Adipocyte (in vitro differentiated cells): ENCODE measurements around the gene KCTD20.

Experiments
- DNase-seq: peaks from one replicate; pipeline ENCODE4 v3.0.0-alpha.2; 2015; ENCODE audit warnings: low read depth
- H3K27me3 ChIP-seq: replicated peaks from 2 replicates; pipeline ENCODE4 v1.7.0; 2013; ENCODE audit warnings: mild to moderate bottlenecking, low read length, moderate library complexity; ENCODE audit not compliant: control insufficient read depth, insufficient read depth
- H3K36me3 ChIP-seq: 2 replicates; pipeline ENCODE4 v1.7.0; 2013; ENCODE audit warnings: low read length, mild to moderate bottlenecking, moderate library complexity; ENCODE audit not compliant: control insufficient read depth, insufficient read depth, severe bottlenecking
- H3K4me1 ChIP-seq: 2 replicates; pipeline ENCODE4 v1.7.0; 2013; ENCODE audit warnings: mild to moderate bottlenecking, low read length, moderate library complexity; ENCODE audit not compliant: control insufficient read depth, insufficient read depth
- H3K4me3 ChIP-seq: 2 replicates; pipeline ENCODE4 v1.7.0; 2013; ENCODE audit warnings: mild to moderate bottlenecking, low read length, moderate library complexity
- H3K9ac ChIP-seq: 2 replicates; pipeline ENCODE4 v1.7.0; 2013; ENCODE audit warnings: mild to moderate bottlenecking, low read length, moderate library complexity
- H3K9me3 ChIP-seq: 2 replicates; pipeline ENCODE4 v1.7.0; 2013; ENCODE audit warnings: mild to moderate bottlenecking, low read length, moderate library complexity; ENCODE audit not compliant: control insufficient read depth

Gene KCTD20

GRCh38 chr6:36423101-36423824 is 19.5 kb upstream of the KCTD20 start:
- Histone ChIP-seq H3K4me1 (peaks cover 28% of the 10 kb centered on the region), H3K27me3 (no peaks in the 10 kb centered on the region), H3K9ac (peak overlapping the region; percentile 90), H3K4me3 (peak overlapping the region; percentile 93), H3K9me3 (no peaks in the 10 kb centered on the region), H3K36me3 (no peaks in the 10 kb centered on the region)
- DNase-seq: peak; percentile 100

GRCh38 chr6:36426622-36427021 is 16.2 kb upstream of the KCTD20 start:
- H3K4me1 ChIP-seq: peaks cover 14% of the 10 kb centered on the region
- no peak for DNase-seq
- H3K9me3 ChIP-seq: no peaks in the 10 kb centered on the region
- H3K4me3 ChIP-seq: no peak overlapping the region
- no peak overlapping the region for H3K9ac ChIP-seq
- H3K36me3 ChIP-seq: no peaks in the 10 kb centered on the region
- H3K27me3 ChIP-seq: no peaks in the 10 kb centered on the region

- no peak for DNase-seq
- H3K4me1 ChIP-seq: peaks cover 7% of the 10 kb centered on the region
- no peaks in the 10 kb centered on the region for H3K27me3 ChIP-seq
- H3K36me3 ChIP-seq: no peaks in the 10 kb centered on the region
- no peaks in the 10 kb centered on the region for H3K9me3 ChIP-seq
- no peak overlapping the region for H3K9ac ChIP-seq
- no peak overlapping the region for H3K4me3 ChIP-seq
These were observed 13.9 kb upstream of the KCTD20 start for GRCh38 chr6:36428911-36429310.

GRCh38 chr6:36430351-36430750 is 12.4 kb upstream of the KCTD20 start:
- no peak for DNase-seq
- H3K9ac ChIP-seq: no peak overlapping the region
- no peaks in the 10 kb centered on the region for H3K36me3 ChIP-seq
- H3K9me3 ChIP-seq: no peaks in the 10 kb centered on the region
- peaks cover 7% of the 10 kb centered on the region for H3K4me1 ChIP-seq
- no peaks in the 10 kb centered on the region for H3K27me3 ChIP-seq
- H3K4me3 ChIP-seq: no peak overlapping the region

GRCh38 chr6:36431197-36431596 is 11.6 kb upstream of the KCTD20 start:
- H3K9ac ChIP-seq: no peak overlapping the region
- no peaks in the 10 kb centered on the region for H3K27me3 ChIP-seq
- DNase-seq: no peak
- H3K9me3 ChIP-seq: no peaks in the 10 kb centered on the region
- H3K36me3 ChIP-seq: no peaks in the 10 kb centered on the region
- no peak overlapping the region for H3K4me3 ChIP-seq
- H3K4me1 ChIP-seq: peaks cover 9% of the 10 kb centered on the region

- peak; percentile 34 for DNase-seq
- Histone ChIP-seq H3K4me3 (no peak overlapping the region), H3K36me3 (no peaks in the 10 kb centered on the region), H3K9ac (peak overlapping the region; percentile 48), H3K27me3 (no peaks in the 10 kb centered on the region), H3K4me1 (peaks cover 18% of the 10 kb centered on the region), H3K9me3 (no peaks in the 10 kb centered on the region)
These were observed 10.6 kb upstream of the KCTD20 start for GRCh38 chr6:36432151-36432671.

GRCh38 chr6:36436466-36436865 is 6.3 kb upstream of the KCTD20 start:
- H3K4me1 ChIP-seq: peaks cover 21% of the 10 kb centered on the region
- H3K9me3 ChIP-seq: no peaks in the 10 kb centered on the region
- DNase-seq: peak; percentile 42
- H3K9ac ChIP-seq: peak overlapping the region; percentile 40
- H3K27me3 ChIP-seq: no peaks in the 10 kb centered on the region
- H3K36me3 ChIP-seq: no peaks in the 10 kb centered on the region
- no peak overlapping the region for H3K4me3 ChIP-seq

GRCh38 chr6:36441307-36441894 is 1.4 kb upstream of the KCTD20 start:
- Histone ChIP-seq H3K4me1 (peaks cover 44% of the 10 kb centered on the region), H3K27me3 (no peaks in the 10 kb centered on the region), H3K4me3 (peak overlapping the region; percentile 99), H3K9me3 (no peaks in the 10 kb centered on the region), H3K36me3 (no peaks in the 10 kb centered on the region), H3K9ac (peak overlapping the region; percentile 99)
- peak; percentile 98 for DNase-seq

- DNase-seq: no peak
- Histone ChIP-seq H3K9me3 (no peaks in the 10 kb centered on the region), H3K9ac (peak overlapping the region; percentile 99), H3K4me3 (peak overlapping the region; percentile 99), H3K36me3 (no peaks in the 10 kb centered on the region), H3K27me3 (no peaks in the 10 kb centered on the region), H3K4me1 (peaks cover 37% of the 10 kb centered on the region)
These were observed 613 bp upstream of the KCTD20 start for GRCh38 chr6:36442103-36442670.

GRCh38 chr6:36443471-36444428 is 950 bp downstream of the KCTD20 start:
- H3K36me3 ChIP-seq: no peaks in the 10 kb centered on the region
- peak overlapping the region; percentile 99 for H3K9ac ChIP-seq
- H3K27me3 ChIP-seq: no peaks in the 10 kb centered on the region
- DNase-seq: peak; percentile 58
- peaks cover 37% of the 10 kb centered on the region for H3K4me1 ChIP-seq
- H3K4me3 ChIP-seq: peak overlapping the region; percentile 99
- no peaks in the 10 kb centered on the region for H3K9me3 ChIP-seq
